HepG2 (cell line): ENCODE measurements around the gene SAA1. TPM values are rescaled to one million over a fixed set of nuclear protein-coding genes. Genes with fewer than 3 reads are reported as not detected.

Experiments
- ATF4 ChIP-seq, 2 experiments: fragments of 450-650 bp in 1 of 2; sonication (generic) in 1 of 2; formaldehyde crosslinking; IDR thresholded peaks; 2 replicates each; pipeline versions ENCODE4 v1.5.0 to v1.8.0; 2020 to 2022; ENCODE audit warnings: mild to moderate bottlenecking in 1 of 2, missing genetic modification reagents in 1 of 2
- ATF7 ChIP-seq, 2 experiments: fragments of 450-650 bp in 1 of 2; sonication (generic) in 1 of 2; formaldehyde crosslinking in 1 of 2; IDR thresholded peaks; 2 replicates each; pipeline versions ENCODE4 v1.4.0 to v1.6.1; 2016 to 2020; ENCODE audit warnings: antibody characterized with exemption in 1 of 2, mild to moderate bottlenecking in 1 of 2, missing genetic modification reagents in 1 of 2
- CEBPG ChIP-seq: IDR thresholded peaks from 2 replicates; pipeline ENCODE4 v1.6.1; 2016
- CREB1 ChIP-seq, 2 experiments: fragments of 450-650 bp in 1 of 2; IDR thresholded peaks; 2 replicates each; pipeline ENCODE4 v1.6.1; 2016 to 2017; ENCODE audit warnings: control low read depth in 1 of 2, mild to moderate bottlenecking in 1 of 2, missing compliant biosample characterization in 1 of 2, missing genetic modification characterization in 1 of 2
- CREBL2 ChIP-seq: sonication (generic); formaldehyde crosslinking; IDR thresholded peaks from 2 replicates; pipeline ENCODE4 v1.8.1; 2023; ENCODE audit warnings: missing genetic modification reagents, mild to moderate bottlenecking, borderline replicate concordance
- EEA1 ChIP-seq: sonication (generic); formaldehyde crosslinking; IDR thresholded peaks from 2 replicates; pipeline ENCODE4 v1.5.1; 2020; ENCODE audit warnings: mild to moderate bottlenecking, missing genetic modification reagents, borderline replicate concordance
- ELF3 ChIP-seq: IDR thresholded peaks from 2 replicates; pipeline ENCODE4 v1.6.1; 2016; ENCODE audit warnings: missing genetic modification reagents, missing compliant biosample characterization
- GABPA ChIP-seq, 2 experiments: IDR thresholded peaks; 2 replicates each; pipeline ENCODE4 v1.6.1; 2011 to 2016; ENCODE audit warnings: low read depth in 2 of 2, low read length in 1 of 2, missing biosample characterization in 1 of 2, missing genetic modification characterization in 1 of 2
- IRF2 ChIP-seq: IDR thresholded peaks from 2 replicates; pipeline ENCODE4 v1.6.1; 2018; ENCODE audit warnings: missing genetic modification reagents, missing compliant biosample characterization
- MXD3 ChIP-seq: IDR thresholded peaks from 2 replicates; pipeline ENCODE4 v1.6.1; 2016; ENCODE audit warnings: mild to moderate bottlenecking, missing biosample characterization, missing genetic modification reagents
- NCOA2 ChIP-seq: sonication (generic); formaldehyde crosslinking; IDR thresholded peaks from 2 replicates; pipeline ENCODE4 v1.8.0; 2022; ENCODE audit warnings: inconsistent platforms
- PHB2 ChIP-seq: fragments of 450-650 bp; IDR thresholded peaks from 2 replicates; pipeline ENCODE4 v1.6.1; 2018; ENCODE audit not compliant: partially characterized antibody
- SIX4 ChIP-seq: sonication (generic); formaldehyde crosslinking; IDR thresholded peaks from 2 replicates; pipeline ENCODE4 v1.4.0; 2020; ENCODE audit warnings: missing genetic modification reagents
- TBL1XR1 ChIP-seq: fragments of 150-350 bp; IDR thresholded peaks from 2 replicates; pipeline ENCODE4 v1.6.1; 2014; ENCODE audit warnings: borderline replicate concordance, low read length; ENCODE audit not compliant: partially characterized antibody
- ZBED4 ChIP-seq: sonication (generic); formaldehyde crosslinking; IDR thresholded peaks from 2 replicates; pipeline ENCODE4 v1.4.0; 2020; ENCODE audit warnings: missing genetic modification reagents, borderline replicate concordance
- ZFP36L1 ChIP-seq: sonication (generic); formaldehyde crosslinking; IDR thresholded peaks from 2 replicates; pipeline ENCODE4 v1.8.0; 2022; ENCODE audit warnings: mild to moderate bottlenecking, missing genetic modification reagents, moderate library complexity
- ZNF530 ChIP-seq: sonication (generic); formaldehyde crosslinking; IDR thresholded peaks from 2 replicates; pipeline ENCODE4 v1.5.0; 2020; ENCODE audit warnings: low read depth, mild to moderate bottlenecking, missing genetic modification reagents
- ZNF550 ChIP-seq: sonication (generic); formaldehyde crosslinking; IDR thresholded peaks from 2 replicates; pipeline ENCODE4 v1.4.0; 2020; ENCODE audit warnings: mild to moderate bottlenecking, missing genetic modification reagents, borderline replicate concordance
- ZNF605 ChIP-seq: sonication (generic); formaldehyde crosslinking; IDR thresholded peaks from 2 replicates; pipeline ENCODE4 v1.8.0; 2022; ENCODE audit warnings: mild to moderate bottlenecking, missing genetic modification reagents
- ZNF652 ChIP-seq: IDR thresholded peaks from 2 replicates; pipeline ENCODE4 v1.6.1; 2016; ENCODE audit warnings: low read depth, borderline replicate concordance
- ZSCAN20 ChIP-seq: sonication (generic); formaldehyde crosslinking; IDR thresholded peaks from 2 replicates; pipeline ENCODE4 v1.4.0; 2020; ENCODE audit warnings: missing genetic modification reagents, mild to moderate bottlenecking, borderline replicate concordance
- polyA plus RNA-seq, 8 experiments: library from polyadenylated mRNA; depleted of rRNA in 3 of 8; stranded (reverse) in 7 of 8; unstranded in 1 of 8; fragments of >200 nt; fragmentation: Illumina TruSeq in 4 of 8; extraction: Trizol in 4 of 8; gene quantifications; 2 replicates each; pipeline versions ENCODE4 v1.2.1 to v1.2.3, GENCODE V29; 2011 to 2016; ENCODE audit warnings: low read depth in 4 of 8, missing spikeins in 1 of 8, mixed read lengths in 1 of 8; ENCODE audit not compliant: insufficient read depth in 1 of 8
- total RNA-seq, 5 experiments: library from RNA; depleted of rRNA; stranded (reverse); fragments of >200 nt; fragmentation: Illumina TruSeq; extraction: Trizol; gene quantifications; 2 replicates each; pipeline ENCODE4 v1.2.3, GENCODE V29; 2016; ENCODE audit warnings: low read depth in 1 of 5
- TF ChIP-seq, protein P1 (sequence below): sonication (generic); formaldehyde crosslinking; IDR thresholded peaks from 2 replicates; pipeline ENCODE4 v1.5.0; 2020; ENCODE audit warnings: missing genetic modification reagents

Gene SAA1
- total and polyA plus RNA-seq, 2 of the 13 experiments (the other 11 are each of a cell fraction or from before 2014, with no cell fraction given) = not detected

GRCh38 chr11:18236664-18237356 lies 29.3 kb upstream of the SAA1 start, which contains the start of gene SAA4 (continued):
- TF ChIP-seq MXD3 (no peak), CEBPG (CRISPR knock-in tag) (peak; percentile 61), ELF3 (peak; percentile 76), CREB1 (IDR thresholded peaks at IDR 0.05) (no peak), CREB1 (CRISPR knock-in tag; IDR thresholded peaks at IDR 0.05) (peak; percentile 65), CREBL2 (CRISPR knock-in tag) (no peak), NCOA2 (peak; percentile 89), PHB2 (no peak), ZFP36L1 (CRISPR knock-in tag) (0 out of 2 replicates have a peak, but pooled peaks have one; percentile 22), GABPA (IDR thresholded peaks at IDR 0.05; ENCODE audit: low read depth, low read length) (no peak), GABPA (CRISPR knock-in tag; IDR thresholded peaks at IDR 0.05; ENCODE audit: low read depth) (no peak), EEA1 (no peak), TBL1XR1 (no peak), SIX4 (CRISPR knock-in tag) (no peak), ZNF605 (CRISPR knock-in tag) (no peak), ATF7 (IDR thresholded peaks at IDR 0.05) (peak; percentile 56; the same call in 1 of the 2 replicates), ATF7 (CRISPR knock-in tag; IDR thresholded peaks at IDR 0.05) (no peak; the same call in 1 of the 2 replicates), IRF2 (CRISPR knock-in tag) (peak; percentile 44; the same call in 1 of the 2 replicates), ZNF530 (CRISPR knock-in tag) (no peak), ATF4 (CRISPR knock-in tag; IDR thresholded peaks at IDR 0.05) (peak in 1 of 2 experiments; percentile 61; a peak in 2 of 4 replicates), ZNF652 (peak; percentile 64; the same call in 1 of the 2 replicates), ZNF550 (CRISPR knock-in tag) (no peak), ZSCAN20 (CRISPR knock-in tag) (no peak), ZBED4 (CRISPR knock-in tag) (0 out of 2 replicates have a peak, but pooled peaks have one; percentile 14)
- TF ChIP-seq, protein P1, sequence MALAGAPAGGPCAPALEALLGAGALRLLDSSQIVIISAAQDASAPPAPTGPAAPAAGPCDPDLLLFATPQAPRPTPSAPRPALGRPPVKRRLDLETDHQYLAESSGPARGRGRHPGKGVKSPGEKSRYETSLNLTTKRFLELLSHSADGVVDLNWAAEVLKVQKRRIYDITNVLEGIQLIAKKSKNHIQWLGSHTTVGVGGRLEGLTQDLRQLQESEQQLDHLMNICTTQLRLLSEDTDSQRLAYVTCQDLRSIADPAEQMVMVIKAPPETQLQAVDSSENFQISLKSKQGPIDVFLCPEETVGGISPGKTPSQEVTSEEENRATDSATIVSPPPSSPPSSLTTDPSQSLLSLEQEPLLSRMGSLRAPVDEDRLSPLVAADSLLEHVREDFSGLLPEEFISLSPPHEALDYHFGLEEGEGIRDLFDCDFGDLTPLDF (CRISPR knock-in tag) = no peak
